UCSD-AML1 (cell line): ENCODE measurements around the gene MAST3.

ENCODE experiments used
- DNase-seq: peaks from one replicate; lab custom pipeline; 2025; ENCODE audit not compliant: unreplicated experiment; lab: John Stamatoyannopoulos, UW

Gene MAST3

DNA sequence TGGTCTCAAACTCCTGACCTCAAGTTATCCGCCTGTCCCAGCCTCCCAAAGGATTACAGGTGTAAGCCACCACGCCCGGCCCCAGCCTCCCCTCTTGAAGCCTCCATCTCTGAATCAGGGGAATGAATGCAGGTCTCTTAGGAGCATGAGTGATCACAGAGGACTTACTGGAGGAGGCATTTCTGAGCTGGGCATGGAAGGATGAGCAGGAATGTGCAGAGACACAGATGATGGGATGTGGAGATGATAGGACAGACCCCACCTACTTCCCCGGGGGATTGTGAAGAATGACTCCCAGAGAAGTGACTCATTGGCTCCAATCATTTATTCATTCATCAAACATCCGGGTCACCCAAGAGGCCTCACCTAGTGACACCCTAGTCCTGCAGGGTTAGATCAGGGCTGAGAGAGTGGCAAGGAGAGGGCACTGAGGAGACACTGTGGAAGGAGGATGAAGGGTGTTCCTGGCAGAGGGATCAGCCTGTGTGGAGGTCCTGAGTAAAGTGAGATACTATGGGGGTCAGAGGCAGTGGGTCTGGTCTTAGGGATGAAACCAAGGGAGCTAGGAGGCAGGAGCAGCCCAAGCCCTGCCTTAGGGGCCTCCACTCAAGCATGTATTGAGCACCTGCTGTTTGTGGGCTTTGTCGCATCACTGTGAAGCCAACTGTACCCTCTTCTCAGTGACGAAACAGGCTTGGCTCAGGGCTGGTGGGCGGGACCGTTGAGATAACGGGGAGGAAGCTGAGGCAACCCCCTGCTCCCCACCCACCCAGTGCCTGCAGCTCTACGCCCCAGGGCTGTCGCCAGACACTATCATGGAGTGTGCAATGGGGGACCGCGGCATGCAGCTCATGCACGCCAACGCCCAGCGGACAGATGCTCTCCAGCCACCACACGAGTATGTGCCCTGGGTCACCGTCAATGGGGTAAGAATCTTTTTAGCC, 79.1 kb downstream of the MAST3 start:
- DNase-seq: no peak

DNA sequence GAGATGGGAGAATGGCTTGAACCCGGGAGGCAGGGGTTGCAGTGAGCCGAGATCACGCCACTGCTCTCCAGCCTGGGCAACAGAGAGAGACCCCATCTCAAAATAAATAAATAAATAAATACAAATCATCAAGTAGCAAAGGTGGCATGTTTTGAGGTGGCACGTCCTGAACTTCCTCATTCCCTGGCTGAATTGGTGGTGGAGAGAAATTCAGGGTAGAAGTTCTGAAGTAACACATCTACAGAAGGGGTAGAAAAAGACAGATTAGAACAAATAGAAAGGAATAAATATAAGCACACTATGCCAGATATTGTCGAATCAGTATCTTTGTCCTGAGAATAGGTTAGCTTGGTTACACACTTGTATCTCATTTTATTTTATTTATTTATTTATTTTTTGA, 82.4 kb downstream of the MAST3 start:
- DNase-seq: no peak

DNA sequence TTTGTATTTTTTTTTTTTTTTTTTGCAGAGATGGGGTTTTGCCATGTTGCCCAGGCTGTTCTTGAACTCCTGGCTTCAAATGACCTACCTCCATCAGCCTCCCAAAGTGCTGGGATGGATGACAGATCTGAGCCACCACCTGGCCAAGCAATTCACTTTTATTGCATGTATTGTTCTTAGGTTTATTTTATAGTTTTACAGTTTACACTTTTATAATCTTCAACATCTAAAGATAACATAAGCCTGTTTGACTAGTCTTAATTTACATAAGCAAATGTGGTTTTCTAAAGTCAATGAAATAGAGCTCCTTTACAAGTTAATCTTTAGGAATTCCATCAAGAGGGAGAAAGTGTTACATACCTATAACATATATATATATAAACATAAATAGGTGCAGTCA, 86.0 kb downstream of the MAST3 start:
- no peak for DNase-seq

GRCh38 chr19:18185538-18185937, 88.0 kb downstream of the MAST3 start:
- DNase-seq: no peak

DNA sequence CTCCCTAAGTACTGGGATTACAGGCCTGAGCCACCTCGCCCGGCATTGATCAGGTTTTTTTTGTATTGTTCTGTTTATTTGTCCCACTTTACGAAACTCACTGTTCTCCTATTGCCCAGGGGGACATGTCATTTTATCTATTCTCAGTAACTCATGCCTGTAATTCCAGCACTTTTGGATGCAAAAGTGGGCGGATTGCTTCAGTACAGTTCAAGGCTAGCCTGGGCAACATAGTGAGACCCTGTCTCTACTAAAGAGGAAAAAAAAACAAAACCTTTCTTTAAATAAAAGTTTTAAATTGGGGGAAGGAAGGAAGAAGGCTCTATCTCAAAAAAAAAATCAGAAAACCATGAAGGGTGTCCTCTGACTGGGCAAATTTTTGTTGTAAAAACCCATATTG, 92.7 kb downstream of the MAST3 start:
- DNase-seq: no peak

DNA sequence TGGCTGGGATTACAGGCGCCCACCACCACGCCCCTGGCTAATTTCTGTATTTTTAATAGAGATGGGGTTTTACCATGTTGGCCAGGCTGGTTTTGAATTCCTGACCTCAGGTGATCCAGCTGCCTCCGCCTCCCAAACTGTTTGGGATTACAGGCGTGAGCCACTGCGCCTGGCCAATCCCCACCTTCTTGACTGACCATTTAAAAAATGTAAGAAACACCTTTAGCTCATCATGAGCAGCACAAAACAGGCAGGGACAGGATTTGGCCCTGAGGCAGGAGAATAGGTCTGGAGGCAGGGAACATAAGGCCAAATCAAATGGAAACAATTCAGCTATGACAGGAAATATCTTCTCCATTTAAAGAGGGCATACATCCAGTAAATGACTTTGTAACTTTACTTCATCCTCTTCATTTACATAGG, 94.1 kb downstream of the MAST3 start:
- no peak for DNase-seq

GRCh38 chr19:18192673-18193387, 95.3 kb downstream of the MAST3 start, which contains the start of gene MPV17L2:
Gene MPV17L2 (plus strand): TSS chr19:18193218. CDS start chr19:18193282, 64 bp downstream.
- DNase-seq: peak; percentile 100

- no peak for DNase-seq
Observed at GRCh38 chr19:18193388-18194180, 96.0 kb downstream of the MAST3 start.

DNA sequence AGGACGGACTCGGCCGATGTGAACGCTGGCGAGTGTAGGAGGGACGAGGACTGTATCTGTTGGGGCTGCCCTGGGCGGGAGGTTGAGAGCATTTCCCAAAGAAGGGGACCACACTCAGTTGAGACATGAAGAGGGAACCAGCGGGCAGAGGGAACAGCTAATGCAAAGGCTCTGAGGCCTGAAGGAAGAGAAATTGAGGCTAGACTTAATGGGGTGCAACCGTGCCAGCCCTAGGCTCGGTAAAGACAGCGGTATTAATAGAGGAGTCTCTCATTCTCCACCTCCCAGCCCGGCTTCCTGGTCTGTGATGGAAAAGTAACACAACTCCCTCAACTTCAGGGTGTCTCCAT, 96.6 kb downstream of the MAST3 start:
- DNase-seq: no peak

GRCh38 chr19:18194554-18195238, 97.1 kb downstream of the MAST3 start:
- no peak for DNase-seq

- no peak for DNase-seq
Observed at GRCh38 chr19:18196511-18196845, 98.9 kb downstream of the MAST3 start.

GRCh38 chr19:18197306-18197705, 99.7 kb downstream of the MAST3 start:
- DNase-seq: no peak

DNA sequence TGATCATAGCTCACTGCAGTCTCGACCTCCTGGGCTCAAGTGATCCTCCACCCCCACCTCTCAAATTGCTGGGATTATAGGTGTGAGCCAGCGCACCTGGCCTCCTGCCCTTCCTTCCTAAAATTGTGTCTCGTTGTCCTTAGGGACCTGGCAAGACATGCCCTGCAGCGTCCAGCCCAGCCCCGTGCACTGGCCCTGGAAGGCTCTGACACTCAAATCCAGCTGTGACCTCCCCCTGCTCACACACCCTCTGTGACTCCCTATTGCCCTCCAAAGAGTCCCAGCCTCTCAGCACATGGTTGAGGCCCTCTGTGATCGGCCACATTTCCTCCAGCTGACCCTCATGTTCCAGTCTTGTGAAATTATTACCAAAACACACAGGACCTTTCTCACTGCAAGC, 100.4 kb downstream of the MAST3 start:
- DNase-seq: no peak

DNA sequence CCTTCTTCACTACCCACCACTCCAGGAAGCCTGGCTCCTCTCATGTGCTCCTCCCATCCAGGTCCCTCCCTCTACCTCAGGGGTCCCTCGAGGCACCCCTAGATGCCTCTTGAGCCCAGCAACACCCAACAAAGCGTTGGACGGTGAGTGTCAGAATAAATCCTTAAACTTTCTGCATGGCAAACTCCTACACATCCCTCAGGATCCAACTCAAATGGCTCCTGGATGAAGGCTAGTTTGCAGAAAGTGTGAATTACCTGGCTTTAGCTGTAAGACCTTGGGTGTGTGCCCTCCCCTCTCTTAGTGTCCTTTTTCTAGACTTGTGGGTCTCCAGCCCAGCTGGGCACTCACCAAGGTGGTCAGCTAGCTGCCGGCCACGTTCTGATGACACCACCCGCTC, 100.8 kb downstream of the MAST3 start:
- no peak for DNase-seq
